Activated T-helper 1 cell treated with anti-CD3 and anti-CD28 coated beads, Interleukin-12 subunit alpha, Interleukin-12 subunit beta, Interleukin-2, Interleukin-4 antibody, amounts not matched to agents 30 ng/mL and 10 ng/mL and 1 ng/mL, durations not matched to agents 14 hours and 24 hours and 36 hours (primary cell): ENCODE results near the gene CYTIP. TPM values are rescaled to one million over a fixed set of nuclear protein-coding genes. Genes with fewer than 3 reads are reported as not detected.
A peak's percentile ranks its signal among the peaks of the same experiment; 100 is the strongest.

Source experiments
- DNase-seq: peaks from one replicate; pipeline ENCODE4 v3.0.0; 2021; ENCODE audit warnings: low spot score
- H3K27ac Mint-ChIP-seq: one replicate; pipeline ENCODE4 v1.8.0; 2021; ENCODE audit warnings: mild to moderate bottlenecking, mixed read lengths
- H3K27me3 Mint-ChIP-seq: one replicate; pipeline ENCODE4 v1.8.0; 2022; ENCODE audit warnings: mild to moderate bottlenecking, moderate library complexity, mixed read lengths; ENCODE audit not compliant: insufficient read depth
- H3K36me3 Mint-ChIP-seq: one replicate; pipeline ENCODE4 v1.8.0; 2021; ENCODE audit warnings: low read depth, mixed read lengths
- H3K4me1 Mint-ChIP-seq: one replicate; pipeline ENCODE4 v1.8.0; 2021; ENCODE audit warnings: low read depth, mixed read lengths
- H3K4me3 Mint-ChIP-seq: one replicate; pipeline ENCODE4 v1.8.0; 2021; ENCODE audit warnings: mild to moderate bottlenecking, moderate library complexity, mixed read lengths
- H3K9me3 Mint-ChIP-seq: one replicate; pipeline ENCODE4 v1.8.0; 2021; ENCODE audit warnings: mixed read lengths
- intact Hi-C: fragments of 100-400 bp; cut with micrococcal nuclease; formaldehyde crosslinking; loops from one replicate; pipeline ENCODE4 v1.15.1; 2024
- total RNA-seq: library from RNA; stranded (reverse); gene quantifications from 2 replicates; pipeline ENCODE4 v1.2.3, GENCODE V29; 2022

The CYTIP gene
- total RNA-seq, 1 donor from 2014 or later, result 296 TPM

DNA sequence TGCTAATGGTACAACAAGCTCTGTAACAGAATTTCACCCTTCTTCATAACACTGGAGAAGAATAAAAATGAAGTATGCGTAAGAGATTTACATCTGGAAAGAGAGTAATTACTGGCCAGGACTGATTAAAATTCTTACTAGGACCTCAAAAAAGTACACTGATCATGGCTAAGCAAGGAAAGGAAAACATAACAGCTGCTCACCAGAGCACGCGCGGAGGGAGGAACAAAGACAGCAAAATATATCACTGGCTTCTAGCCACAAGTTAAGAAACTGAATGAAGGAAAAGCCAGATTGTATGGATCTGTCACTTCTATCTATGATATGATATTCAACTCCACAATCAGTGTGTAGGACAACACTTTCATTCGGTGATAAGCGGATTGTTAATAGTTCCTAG is 15.6 kb upstream of the CYTIP start:
- DNase-seq, result no peak
- Mint-ChIP-seq H3K27me3 (no peaks in the 10 kb centered on the region), H3K27ac (peak overlapping the region; percentile 91), H3K4me1 (peaks cover 96% of the 10 kb centered on the region), H3K36me3 (peaks cover 8% of the 10 kb centered on the region), H3K9me3 (no peaks in the 10 kb centered on the region), H3K4me3 (peak overlapping the region; percentile 79)
- intact Hi-C loops, result no loop called here

DNA sequence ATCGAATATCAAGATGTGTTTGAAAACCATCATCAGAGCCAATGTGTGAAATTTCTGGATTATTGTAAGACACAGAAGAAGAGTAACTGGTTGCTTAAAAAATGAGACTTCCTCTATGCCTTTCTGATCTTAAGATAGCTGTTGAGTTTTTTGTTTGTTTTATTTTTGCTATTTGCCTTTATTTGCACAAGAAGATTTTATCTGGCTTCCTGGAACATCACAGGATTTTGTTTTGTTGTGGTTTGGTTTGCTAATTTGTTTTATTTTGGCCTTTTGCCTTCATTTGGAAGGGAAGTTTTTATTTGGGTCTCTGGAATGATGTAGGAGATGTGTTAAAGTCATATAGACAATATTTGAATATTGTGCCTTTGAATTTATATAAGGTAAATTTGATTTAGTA is 3.9 kb upstream of the CYTIP start:
- no peaks in the 10 kb centered on the region for H3K27me3 Mint-ChIP-seq
- intact Hi-C loops, result loop anchor here (1.0 to 10.0 kb wide), 2 partner anchors 13 to 1043 kb away; no protein-coding TSS in a partner anchor
- no peak for DNase-seq
- peaks cover 70% of the 10 kb centered on the region for H3K4me1 Mint-ChIP-seq
- H3K36me3 Mint-ChIP-seq, result peaks cover 14% of the 10 kb centered on the region
- peak overlapping the region; percentile 84 for H3K4me3 Mint-ChIP-seq
- H3K27ac Mint-ChIP-seq, result peak overlapping the region; percentile 93
- no peaks in the 10 kb centered on the region for H3K9me3 Mint-ChIP-seq

DNA sequence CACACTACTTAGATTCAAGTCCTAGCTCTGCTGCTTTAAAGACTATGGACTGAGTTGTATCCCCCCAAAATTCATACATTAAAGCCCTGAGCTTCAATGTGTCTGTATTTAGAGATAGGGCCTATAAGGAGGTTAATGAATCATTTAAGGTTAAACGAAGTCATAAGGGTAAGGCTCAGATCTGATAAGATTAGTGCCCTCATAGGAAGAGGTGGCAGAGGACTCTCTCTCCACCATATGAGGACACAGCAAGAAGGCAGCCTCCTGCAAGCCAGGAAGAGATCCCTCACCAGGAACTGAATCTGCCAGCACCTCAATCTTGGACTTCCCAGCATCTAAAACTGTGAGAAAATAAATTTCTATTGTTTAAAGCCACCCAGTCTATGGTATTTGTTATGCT is 3.1 kb upstream of the CYTIP start:
- intact Hi-C loops, result loop anchor here (1.0 to 10.0 kb wide), 2 partner anchors 13 to 1042 kb away; no protein-coding TSS in a partner anchor
- no peak for DNase-seq
- Mint-ChIP-seq H3K9me3 (no peaks in the 10 kb centered on the region), H3K4me1 (peaks cover 62% of the 10 kb centered on the region), H3K36me3 (peaks cover 19% of the 10 kb centered on the region), H3K27me3 (no peaks in the 10 kb centered on the region), H3K4me3 (peak overlapping the region; percentile 84), H3K27ac (peak overlapping the region; percentile 93)

DNA sequence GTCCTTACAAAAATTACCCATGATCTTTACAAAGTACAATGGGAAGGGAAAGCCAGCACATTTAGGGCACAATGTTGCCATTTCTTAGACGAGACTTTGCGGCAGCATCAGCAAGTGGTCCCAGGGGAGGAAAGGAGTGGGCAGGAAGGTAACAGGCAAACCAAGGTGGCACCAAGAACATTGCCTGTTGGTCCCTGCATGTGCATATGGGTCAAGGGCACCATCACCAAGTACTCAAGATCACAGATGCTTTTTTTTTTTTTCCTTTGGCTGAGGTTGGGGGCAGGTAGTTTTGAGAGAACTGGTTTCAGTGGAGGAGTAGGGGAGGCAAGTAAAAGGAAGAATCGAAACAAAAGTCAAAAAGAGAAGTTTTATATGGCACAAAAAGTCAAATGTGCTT is 752 bp upstream of the CYTIP start:
- Mint-ChIP-seq H3K27ac (peak overlapping the region; percentile 99), H3K9me3 (no peaks in the 10 kb centered on the region), H3K36me3 (peaks cover 40% of the 10 kb centered on the region), H3K4me1 (peaks cover 61% of the 10 kb centered on the region), H3K27me3 (no peaks in the 10 kb centered on the region), H3K4me3 (peak overlapping the region; percentile 98)
- DNase-seq, result no peak
- intact Hi-C loops, result loop anchor here (1.0 to 10.0 kb wide), 12 partner anchors 9 to 1102 kb away; partner anchors contain the start of gene ACVR1

DNA sequence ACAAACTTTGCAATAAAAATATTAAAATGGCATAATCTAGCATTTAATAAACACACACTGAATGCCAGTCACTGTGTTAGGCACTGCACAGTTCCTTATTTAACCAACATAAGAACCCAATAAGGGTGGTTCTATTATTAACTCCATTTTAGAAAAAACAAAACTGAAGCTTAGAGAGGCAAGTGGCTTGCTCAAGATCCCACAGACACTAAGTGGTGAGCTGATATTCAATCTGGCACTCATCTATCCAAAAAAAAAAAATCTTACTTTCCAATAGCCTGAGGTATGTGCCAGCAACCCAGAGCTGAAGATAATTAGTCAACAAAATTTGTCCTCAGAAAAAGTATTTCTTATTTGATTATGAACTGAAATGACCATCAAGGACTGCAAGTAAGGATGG is 799 bp downstream of the CYTIP start:
- Mint-ChIP-seq H3K4me1 (peaks cover 52% of the 10 kb centered on the region), H3K27ac (peak overlapping the region; percentile 99), H3K4me3 (peak overlapping the region; percentile 98), H3K27me3 (no peaks in the 10 kb centered on the region), H3K9me3 (no peaks in the 10 kb centered on the region), H3K36me3 (peaks cover 55% of the 10 kb centered on the region)
- DNase-seq, result no peak
- intact Hi-C loops, result loop anchor here (5.0 to 10.0 kb wide), 5 partner anchors 41 to 1101 kb away; partner anchors contain the start of gene ACVR1

DNA sequence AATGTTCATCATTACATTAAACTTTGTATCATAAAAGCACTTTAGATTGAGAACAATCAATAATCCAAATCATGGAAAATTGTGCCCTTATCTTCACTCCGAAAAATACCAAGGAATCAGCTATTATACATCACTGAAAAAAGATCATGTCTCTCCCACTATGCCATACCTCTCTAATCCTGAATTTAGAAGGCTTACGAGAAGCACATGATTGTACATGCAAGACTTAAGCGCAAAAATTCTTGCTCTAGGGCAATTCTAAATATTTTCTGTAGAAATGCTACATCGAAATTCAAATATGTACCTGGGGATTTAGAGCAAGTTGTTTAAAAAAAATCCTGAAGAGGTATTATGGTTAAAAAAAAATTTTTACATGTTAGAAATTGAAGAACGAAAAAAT is 1.3 kb downstream of the CYTIP start:
- intact Hi-C loops, result loop anchor here (5.0 to 10.0 kb wide), 5 partner anchors 40 to 1100 kb away; partner anchors contain the start of gene ACVR1
- no peak for DNase-seq
- H3K4me1 Mint-ChIP-seq, result peaks cover 52% of the 10 kb centered on the region
- peak overlapping the region; percentile 99 for H3K27ac Mint-ChIP-seq
- peaks cover 60% of the 10 kb centered on the region for H3K36me3 Mint-ChIP-seq
- H3K9me3 Mint-ChIP-seq, result no peaks in the 10 kb centered on the region
- H3K27me3 Mint-ChIP-seq, result no peaks in the 10 kb centered on the region
- H3K4me3 Mint-ChIP-seq, result peak overlapping the region; percentile 98

DNA sequence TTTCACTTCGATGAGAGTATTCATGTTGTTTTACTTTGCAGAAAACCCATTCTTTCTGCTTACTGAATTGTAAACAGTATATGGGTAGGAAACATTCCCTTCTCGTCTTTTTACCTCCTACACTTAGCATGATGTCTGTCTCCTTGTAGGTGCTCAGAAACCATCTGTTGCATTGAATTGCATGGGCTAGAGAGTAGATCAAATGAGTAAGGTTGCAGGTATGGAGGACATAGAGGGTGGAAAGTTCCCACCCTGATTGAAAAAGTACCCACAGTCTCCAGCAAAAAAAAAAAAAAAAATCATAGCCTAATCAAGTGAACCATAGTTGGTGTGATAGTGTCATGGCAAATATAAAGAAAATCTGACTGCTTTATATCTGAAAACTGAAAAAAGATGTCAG is 1.7 kb downstream of the CYTIP start:
- peaks cover 51% of the 10 kb centered on the region for H3K4me1 Mint-ChIP-seq
- no peaks in the 10 kb centered on the region for H3K27me3 Mint-ChIP-seq
- H3K36me3 Mint-ChIP-seq, result peaks cover 64% of the 10 kb centered on the region
- peak overlapping the region; percentile 98 for H3K4me3 Mint-ChIP-seq
- H3K9me3 Mint-ChIP-seq, result no peaks in the 10 kb centered on the region
- no peak for DNase-seq
- intact Hi-C loops, result loop anchor here (5.0 to 10.0 kb wide), 5 partner anchors 40 to 1100 kb away; partner anchors contain the start of gene ACVR1
- peak overlapping the region; percentile 99 for H3K27ac Mint-ChIP-seq

DNA sequence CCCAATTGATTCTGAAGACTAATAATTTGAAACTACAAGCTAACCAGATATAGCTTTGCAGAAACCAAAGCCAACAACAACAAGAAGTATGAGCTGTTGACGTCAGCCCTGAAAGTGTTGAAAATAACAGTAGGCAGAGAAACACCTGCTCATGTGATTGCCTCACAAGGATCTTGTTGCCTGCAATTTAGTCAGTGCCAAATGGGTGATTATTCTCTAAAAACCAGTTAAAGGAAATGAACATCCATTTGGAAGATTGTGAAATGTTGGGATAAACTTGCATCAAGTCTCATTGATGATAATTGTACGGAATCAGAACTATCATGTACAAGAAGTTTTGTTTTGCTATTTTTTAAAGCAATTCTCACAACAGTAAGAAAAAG is 2.8 kb downstream of the CYTIP start:
- Mint-ChIP-seq H3K27ac (peak overlapping the region; percentile 99), H3K27me3 (no peaks in the 10 kb centered on the region), H3K4me1 (peaks cover 51% of the 10 kb centered on the region), H3K4me3 (peak overlapping the region; percentile 98), H3K9me3 (no peaks in the 10 kb centered on the region), H3K36me3 (peaks cover 72% of the 10 kb centered on the region)
- no peak for DNase-seq
- intact Hi-C loops, result loop anchor here (1.0 to 10.0 kb wide), 8 partner anchors 8 to 1099 kb away; partner anchors contain the start of gene ACVR1

DNA sequence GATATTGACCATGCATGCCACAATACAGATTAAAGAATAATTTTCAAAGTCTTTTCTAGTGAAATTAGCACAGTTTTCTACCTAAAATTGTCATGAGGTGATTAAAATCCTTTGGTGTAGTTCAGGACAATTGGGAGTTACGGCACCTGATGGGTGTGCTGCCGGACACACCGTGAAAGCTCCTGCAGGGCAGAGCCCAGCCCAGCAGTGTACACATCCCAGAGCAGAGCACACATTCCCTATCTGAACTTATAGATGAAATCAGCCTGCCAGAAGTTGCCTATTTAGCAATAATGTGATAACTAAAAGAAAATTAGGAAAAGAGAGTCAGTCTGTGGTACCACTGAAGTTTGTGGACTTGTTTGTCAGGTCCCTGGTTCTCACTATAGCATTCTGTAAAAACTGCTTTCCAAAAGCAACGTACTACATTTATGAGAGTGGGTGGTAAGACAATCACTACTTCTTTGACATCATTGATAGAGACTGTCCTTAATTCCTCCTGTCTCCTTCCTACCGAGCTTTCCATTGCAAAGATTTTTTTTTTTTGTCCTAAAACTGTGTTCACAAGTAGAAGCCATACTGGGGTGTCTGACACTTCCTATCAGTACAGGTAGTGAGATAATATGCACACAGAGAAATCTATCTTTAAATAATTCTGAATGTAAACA is 3.4 kb downstream of the CYTIP start:
- peaks cover 49% of the 10 kb centered on the region for H3K4me1 Mint-ChIP-seq
- H3K27me3 Mint-ChIP-seq, result no peaks in the 10 kb centered on the region
- peak overlapping the region; percentile 98 for H3K4me3 Mint-ChIP-seq
- no peak for DNase-seq
- H3K9me3 Mint-ChIP-seq, result no peaks in the 10 kb centered on the region
- intact Hi-C loops, result loop anchor here (1.0 to 10.0 kb wide), 9 partner anchors 7 to 1098 kb away; partner anchors contain the start of gene ACVR1
- H3K27ac Mint-ChIP-seq, result peak overlapping the region; percentile 99
- peaks cover 74% of the 10 kb centered on the region for H3K36me3 Mint-ChIP-seq

DNA sequence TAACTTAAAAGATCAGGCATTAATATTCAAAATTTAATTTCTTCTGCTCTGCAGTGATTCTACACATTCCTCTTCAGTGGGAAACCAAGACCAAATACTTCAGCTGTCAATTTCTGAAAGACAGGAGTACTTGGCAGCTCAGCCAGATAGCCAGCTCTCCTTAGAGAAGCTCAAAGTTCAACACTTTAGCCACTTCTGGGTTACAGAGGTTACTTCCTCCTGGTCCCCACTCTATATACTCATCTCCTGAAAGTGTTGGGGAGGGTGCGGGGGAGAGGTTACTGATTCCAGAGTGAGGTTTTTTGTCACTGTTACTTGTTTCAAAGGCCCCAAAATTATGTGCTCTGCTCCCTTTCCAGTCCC is 4.1 kb downstream of the CYTIP start:
- peaks cover 50% of the 10 kb centered on the region for H3K4me1 Mint-ChIP-seq
- peak overlapping the region; percentile 99 for H3K27ac Mint-ChIP-seq
- intact Hi-C loops, result loop anchor here (1.0 to 10.0 kb wide), 9 partner anchors 19 to 1098 kb away; partner anchors contain the start of gene ACVR1

DNA sequence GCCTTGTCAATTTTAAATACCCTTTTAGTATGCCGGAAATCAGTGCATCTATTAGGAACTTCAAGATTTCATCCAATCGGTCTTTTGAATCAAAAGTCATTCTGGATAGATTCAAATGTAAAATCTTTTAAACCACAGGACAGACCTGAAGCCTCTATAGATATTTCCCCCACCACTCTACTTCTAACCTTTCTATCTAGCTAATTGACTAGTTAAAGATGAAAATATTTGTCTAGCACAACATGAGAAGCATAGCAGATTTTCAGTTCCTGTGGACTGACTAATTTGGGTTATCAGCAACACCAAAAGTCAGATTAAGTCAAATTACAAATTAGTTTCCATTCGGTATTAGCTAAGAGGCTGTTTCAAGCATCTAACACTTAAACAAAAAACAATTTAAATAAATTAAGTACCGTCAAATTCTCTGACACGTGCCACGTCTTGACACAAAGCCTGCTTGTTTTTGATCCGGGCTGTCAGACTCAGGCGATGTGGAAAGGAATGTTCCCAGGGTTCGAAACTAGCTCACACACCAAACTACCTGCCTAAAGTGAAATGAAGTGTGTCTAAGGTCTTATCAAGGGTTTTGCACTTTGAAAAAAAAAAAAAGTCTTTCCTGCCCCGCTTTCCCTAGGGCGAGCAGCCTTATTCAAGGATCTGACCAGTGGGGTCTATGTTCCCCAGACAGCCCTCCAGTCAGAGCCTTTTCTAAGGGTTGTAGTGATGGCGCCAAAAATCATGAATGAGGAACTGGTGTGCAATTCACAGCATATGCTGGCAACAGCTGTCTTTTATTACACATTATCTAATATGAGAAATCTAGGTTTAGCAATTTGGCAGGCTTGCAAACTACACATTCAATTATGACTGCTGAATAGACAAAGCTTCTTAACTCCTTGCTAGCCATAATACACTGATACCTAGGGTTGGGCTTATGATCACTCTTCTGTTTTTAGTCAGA is 4.7 kb downstream of the CYTIP start:
- no peaks in the 10 kb centered on the region for H3K9me3 Mint-ChIP-seq
- DNase-seq, result no peak
- intact Hi-C loops, result loop anchor here (1.0 to 2.0 kb wide), 2 partner anchors 26 to 112 kb away; no protein-coding TSS in a partner anchor

More for the DNA sequence above, 4.1 kb downstream of the CYTIP start:
- Mint-ChIP-seq H3K9me3 (no peaks in the 10 kb centered on the region), H3K4me3 (peak overlapping the region; percentile 98), H3K27me3 (no peaks in the 10 kb centered on the region), H3K36me3 (peaks cover 82% of the 10 kb centered on the region)
- no peak for DNase-seq

DNA sequence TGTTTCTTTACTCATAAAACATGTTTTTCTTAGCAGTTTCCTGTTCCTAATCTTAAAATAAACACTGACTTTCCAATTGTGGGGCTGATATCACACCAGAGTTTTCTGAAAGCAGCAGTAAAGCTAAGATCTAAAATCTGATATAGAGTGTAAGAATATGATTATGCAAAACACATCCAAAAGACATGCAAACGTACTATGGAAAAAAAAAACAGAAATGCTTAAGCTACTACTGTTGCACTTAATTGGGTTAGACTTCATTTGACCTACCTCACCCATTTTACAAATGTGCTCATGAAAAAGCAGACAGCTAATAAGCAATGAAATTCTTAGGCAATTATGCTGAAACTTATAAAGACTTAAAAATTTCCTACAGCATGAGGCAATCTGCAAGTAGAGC is 10.5 kb downstream of the CYTIP start:
- no peak for DNase-seq
- H3K36me3 Mint-ChIP-seq, result peaks cover 91% of the 10 kb centered on the region
- intact Hi-C loops, result loop anchor here (1.0 to 5.0 kb wide), 4 partner anchors 8 to 579 kb away; no protein-coding TSS in a partner anchor
- H3K9me3 Mint-ChIP-seq, result no peaks in the 10 kb centered on the region
- peak overlapping the region; percentile 84 for H3K4me3 Mint-ChIP-seq
- no peaks in the 10 kb centered on the region for H3K27me3 Mint-ChIP-seq
- H3K27ac Mint-ChIP-seq, result peak overlapping the region; percentile 96
- H3K4me1 Mint-ChIP-seq, result peaks cover 95% of the 10 kb centered on the region

More for the DNA sequence above, 4.7 kb downstream of the CYTIP start:
- peak overlapping the region; percentile 98 for H3K4me3 Mint-ChIP-seq
- no peaks in the 10 kb centered on the region for H3K27me3 Mint-ChIP-seq
- peak overlapping the region; percentile 99 for H3K27ac Mint-ChIP-seq
- peaks cover 87% of the 10 kb centered on the region for H3K36me3 Mint-ChIP-seq
- H3K4me1 Mint-ChIP-seq, result peaks cover 50% of the 10 kb centered on the region
